Medulla oblongata (tissue), 1 donor: ENCODE data around the gene MEAK7.
A peak's percentile ranks its signal among the peaks of the same experiment; 100 is the strongest.

Source experiments
- DNase-seq: peaks from one replicate; pipeline ENCODE4 v3.0.0-alpha.2; 2015; ENCODE audit errors: extremely low spot score

Gene MEAK7

GRCh38 chr16:84504420-84505248, at the start of gene MEAK7:
TSS of gene MEAK7 (minus strand) at chr16:84504659. CDS start at chr16:84498086, 6,573 bp downstream.
- peak; percentile 100 for DNase-seq

- DNase-seq, result no peak
These were observed 49.5 kb upstream of the MEAK7 start for GRCh38 chr16:84553873-84554399.

GRCh38 chr16:84552135-84552534, 47.7 kb upstream of the MEAK7 start:
- no peak for DNase-seq

- no peak for DNase-seq
These were observed 45.6 kb upstream of the MEAK7 start for GRCh38 chr16:84550096-84550495.

GRCh38 chr16:84548971-84549844, 44.7 kb upstream of the MEAK7 start:
- peak; percentile 58 for DNase-seq

- peak; percentile 70 for DNase-seq
These were observed 44.0 kb upstream of the MEAK7 start for GRCh38 chr16:84548508-84548907.

GRCh38 chr16:84547546-84548061, 43.1 kb upstream of the MEAK7 start:
- no peak for DNase-seq

GRCh38 chr16:84546669-84547545, 42.4 kb upstream of the MEAK7 start:
- DNase-seq, result no peak

GRCh38 chr16:84545114-84545737, 40.8 kb upstream of the MEAK7 start:
- DNase-seq, result no peak

- DNase-seq, result no peak
These were observed 39.7 kb upstream of the MEAK7 start for GRCh38 chr16:84544031-84544773.

- DNase-seq, result no peak
These were observed 38.8 kb upstream of the MEAK7 start for GRCh38 chr16:84543253-84543652.

- DNase-seq, result no peak
These were observed 37.7 kb upstream of the MEAK7 start for GRCh38 chr16:84541999-84542817.

- DNase-seq, result no peak
These were observed 35.7 kb upstream of the MEAK7 start for GRCh38 chr16:84540194-84540593.

- no peak for DNase-seq
These were observed 33.9 kb upstream of the MEAK7 start for GRCh38 chr16:84538222-84538840.

- DNase-seq, result peak; percentile 56
These were observed 33.2 kb upstream of the MEAK7 start for GRCh38 chr16:84537491-84538151.

- no peak for DNase-seq
These were observed 31.4 kb upstream of the MEAK7 start for GRCh38 chr16:84535851-84536250.

GRCh38 chr16:84535408-84535807, 30.9 kb upstream of the MEAK7 start:
- DNase-seq, result no peak

GRCh38 chr16:84534815-84535214, 30.4 kb upstream of the MEAK7 start:
- DNase-seq, result no peak
